BLaER1 (cell line): ENCODE measurements around the gene FAM3A.

Source experiments
- H3K27ac ChIP-seq: shearing (Covaris generic); formaldehyde crosslinking; 2 replicates; pipeline ENCODE4 v1.8.1; 2022
- H3K27me3 ChIP-seq: shearing (Covaris generic); formaldehyde crosslinking; 2 replicates; pipeline ENCODE4 v1.8.1; 2022
- H3K36me3 ChIP-seq: shearing (Covaris generic); formaldehyde crosslinking; 2 replicates; pipeline ENCODE4 v1.8.1; 2022
- H3K4me1 ChIP-seq: shearing (Covaris generic); formaldehyde crosslinking; 2 replicates; pipeline ENCODE4 v1.8.1; 2022
- H3K4me2 ChIP-seq: shearing (Covaris generic); formaldehyde crosslinking; 2 replicates; pipeline ENCODE4 v1.8.1; 2022
- H3K4me3 ChIP-seq: shearing (Covaris generic); formaldehyde crosslinking; 2 replicates; pipeline ENCODE4 v1.8.1; 2022
- H3K9ac ChIP-seq: shearing (Covaris generic); formaldehyde crosslinking; 2 replicates; pipeline ENCODE4 v1.8.1; 2022
- H3K9me3 ChIP-seq: shearing (Covaris generic); formaldehyde crosslinking; 2 replicates; pipeline ENCODE4 v1.8.1; 2022
- H4K20me1 ChIP-seq: shearing (Covaris generic); formaldehyde crosslinking; 2 replicates; pipeline ENCODE4 v1.8.1; 2022
- Cebpa-rat ChIP-seq: shearing (Covaris generic); IDR thresholded peaks from 2 replicates; pipeline ENCODE4 v1.8.1; 2022

The FAM3A gene

DNA sequence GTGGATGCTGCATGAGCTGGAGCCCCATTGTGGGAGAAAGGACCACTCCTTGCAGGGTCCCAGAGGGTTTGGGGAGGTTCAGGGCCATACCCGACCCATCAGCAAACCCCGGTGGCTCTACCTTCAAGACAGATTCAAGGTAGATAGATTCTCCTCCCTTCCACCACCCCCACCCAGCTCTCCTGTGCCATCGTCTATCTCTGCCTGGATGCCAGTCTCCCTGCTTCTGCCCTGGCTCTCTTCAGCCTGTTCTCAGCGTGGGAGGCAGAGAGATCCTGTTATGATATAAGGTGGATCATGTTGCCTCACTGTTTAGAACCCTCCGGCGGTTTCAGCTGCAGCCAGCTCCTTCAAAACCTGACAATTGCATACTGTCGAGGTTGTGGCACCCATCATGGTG is 42.3 kb downstream of the FAM3A start:
- Histone ChIP-seq H3K4me3 (no peak overlapping the region), H3K9me3 (peaks cover 11% of the 10 kb centered on the region; the same call in 1 of the 2 replicates), H3K4me1 (peaks cover 18% of the 10 kb centered on the region), H3K9ac (no peak overlapping the region), H4K20me1 (peaks cover 14% of the 10 kb centered on the region; the same call in 1 of the 2 replicates), H3K36me3 (peaks cover 49% of the 10 kb centered on the region), H3K27ac (no peak overlapping the region), H3K4me2 (no peak overlapping the region), H3K27me3 (peaks cover 5% of the 10 kb centered on the region; the same call in 1 of the 2 replicates)
- TF ChIP-seq Cebpa-rat = no peak

DNA sequence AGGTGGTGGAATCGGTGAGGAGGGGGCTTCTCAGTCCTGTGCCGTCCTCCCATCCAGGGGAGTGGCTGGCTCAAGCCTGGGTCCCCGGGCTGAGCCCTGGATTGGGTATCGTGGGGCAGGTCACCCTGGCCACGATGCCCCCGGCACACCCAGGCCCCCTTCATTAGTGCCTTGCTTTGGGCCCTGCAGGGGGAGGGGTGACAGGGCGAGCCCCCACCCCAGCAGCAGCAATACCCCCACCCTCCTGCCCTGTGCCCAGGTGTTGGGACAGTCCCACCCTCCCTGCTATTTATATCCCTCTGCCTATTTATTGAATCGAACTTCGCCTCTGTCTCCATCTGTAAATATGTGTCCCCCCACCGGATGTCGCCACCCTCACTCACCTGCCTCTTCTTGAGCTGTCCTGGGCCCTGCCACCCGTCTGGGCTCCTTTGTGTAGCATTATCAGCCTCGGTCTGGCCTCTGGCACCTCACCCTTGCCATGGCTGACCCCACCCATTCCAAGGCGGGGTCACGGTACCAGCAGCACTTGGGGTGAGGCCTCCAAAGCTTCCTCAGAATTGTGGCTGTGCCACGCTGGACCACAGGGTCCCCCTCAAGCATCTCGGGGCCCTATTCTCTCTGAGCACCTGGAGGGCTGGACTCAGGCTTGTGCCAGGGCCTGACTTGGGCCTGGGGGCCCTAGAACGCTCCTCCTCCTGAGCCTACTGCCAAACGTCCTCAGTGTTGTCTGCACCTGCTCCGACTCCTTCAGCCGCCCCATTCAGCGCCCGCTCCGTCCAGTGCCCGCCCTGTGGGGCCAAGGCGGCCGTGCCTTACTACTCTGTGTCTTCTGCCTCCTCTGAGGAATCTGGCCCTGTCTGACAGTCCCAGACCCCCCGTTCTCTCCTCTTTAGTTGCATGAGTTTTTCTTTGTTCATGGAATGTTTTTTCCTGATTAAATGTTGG is 43.1 kb downstream of the FAM3A start:
- H3K4me2 ChIP-seq = no peak overlapping the region

DNA sequence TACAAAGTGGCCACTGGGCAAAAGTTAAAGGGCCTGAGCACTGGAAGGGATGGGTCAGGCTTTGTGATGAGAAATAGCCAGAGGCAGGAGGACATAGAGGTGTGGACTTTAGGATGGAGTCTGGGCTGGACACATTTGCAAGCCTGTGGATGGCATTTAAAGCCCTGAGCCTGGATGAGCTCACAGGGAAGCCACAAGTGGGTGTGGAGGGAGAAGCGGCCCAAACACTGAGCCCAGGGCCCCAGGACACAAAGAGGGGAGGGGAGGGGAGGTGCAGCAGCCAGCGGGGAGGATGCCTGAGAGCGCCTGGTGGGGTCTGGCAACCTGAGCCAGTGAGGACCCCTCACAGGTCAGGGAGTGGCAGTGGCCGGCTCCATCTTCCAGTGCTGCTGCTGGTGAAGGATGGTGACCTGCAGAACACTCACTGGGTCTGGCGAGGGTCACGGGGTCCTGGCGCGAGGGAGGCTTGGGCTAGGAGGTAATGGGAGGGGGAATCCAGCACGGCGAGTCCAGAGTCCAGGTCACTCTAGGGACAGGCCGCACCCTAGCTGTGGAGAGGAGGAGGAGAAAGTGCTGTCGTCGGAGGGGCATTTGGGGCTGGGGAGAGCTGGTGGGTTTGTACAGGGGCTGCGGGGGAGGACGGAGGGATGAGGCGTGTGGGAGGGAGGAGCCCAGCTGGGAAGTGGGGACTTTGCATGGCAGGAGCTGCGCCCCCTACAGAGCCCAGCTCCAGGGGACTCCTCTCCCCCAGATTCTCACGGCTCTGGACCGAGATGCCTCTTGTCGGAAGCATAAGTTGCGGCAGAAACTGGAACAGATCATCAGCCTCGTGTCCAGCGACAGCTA is 44.0 kb downstream of the FAM3A start:
- peaks cover 63% of the 10 kb centered on the region for H3K36me3 ChIP-seq

More for the DNA sequence above, 43.1 kb downstream of the FAM3A start:
- Histone ChIP-seq H3K27ac (no peak overlapping the region), H3K4me1 (peaks cover 15% of the 10 kb centered on the region), H3K4me3 (no peak overlapping the region), H3K9ac (no peak overlapping the region), H3K9me3 (peaks cover 14% of the 10 kb centered on the region; the same call in 1 of the 2 replicates), H3K36me3 (peaks cover 56% of the 10 kb centered on the region), H4K20me1 (peaks cover 16% of the 10 kb centered on the region; the same call in 1 of the 2 replicates), H3K27me3 (peaks cover 5% of the 10 kb centered on the region; the same call in 1 of the 2 replicates)
- TF ChIP-seq Cebpa-rat = no peak

DNA sequence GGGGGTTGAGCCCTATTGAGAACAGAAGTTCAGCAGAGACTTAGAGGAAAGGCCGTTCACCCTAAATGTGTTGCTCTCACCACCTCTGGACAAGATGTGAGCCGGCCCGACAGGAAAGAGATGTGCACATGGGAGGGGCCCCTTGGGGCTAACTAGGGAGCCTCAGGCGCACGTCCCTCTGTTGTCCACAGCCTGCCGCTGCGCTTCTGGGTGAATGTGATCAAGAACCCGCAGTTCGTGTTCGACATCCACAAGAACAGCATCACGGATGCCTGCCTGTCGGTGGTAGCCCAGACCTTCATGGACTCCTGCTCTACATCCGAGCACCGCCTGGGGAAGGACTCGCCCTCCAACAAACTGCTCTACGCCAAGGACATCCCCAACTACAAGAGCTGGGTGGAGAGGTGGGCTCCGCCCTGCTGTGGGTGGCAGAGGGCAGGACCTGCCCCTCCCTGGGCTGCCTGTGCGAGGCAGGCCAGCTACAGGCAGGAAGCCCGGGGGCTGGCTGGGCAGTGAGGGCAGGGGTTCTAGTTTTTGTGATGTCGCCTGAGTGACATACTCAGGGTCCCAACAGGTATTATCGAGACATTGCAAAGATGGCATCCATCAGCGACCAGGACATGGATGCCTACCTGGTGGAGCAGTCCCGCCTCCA is 45.0 kb downstream of the FAM3A start:
- peaks cover 73% of the 10 kb centered on the region for H3K36me3 ChIP-seq
- H3K9me3 ChIP-seq = peaks cover 30% of the 10 kb centered on the region
- no peak overlapping the region for H3K4me2 ChIP-seq

More for the DNA sequence above, 44.0 kb downstream of the FAM3A start:
- H3K4me1 ChIP-seq = peaks cover 6% of the 10 kb centered on the region
- no peak overlapping the region for H3K27ac ChIP-seq
- no peak for TF ChIP-seq Cebpa-rat
- peaks cover 16% of the 10 kb centered on the region; the same call in 1 of the 2 replicates for H4K20me1 ChIP-seq
- no peak overlapping the region for H3K4me2 ChIP-seq
- no peak overlapping the region for H3K4me3 ChIP-seq
- no peak overlapping the region for H3K9ac ChIP-seq
- H3K27me3 ChIP-seq = peaks cover 5% of the 10 kb centered on the region; the same call in 1 of the 2 replicates
- peaks cover 20% of the 10 kb centered on the region; the same call in 1 of the 2 replicates for H3K9me3 ChIP-seq

DNA sequence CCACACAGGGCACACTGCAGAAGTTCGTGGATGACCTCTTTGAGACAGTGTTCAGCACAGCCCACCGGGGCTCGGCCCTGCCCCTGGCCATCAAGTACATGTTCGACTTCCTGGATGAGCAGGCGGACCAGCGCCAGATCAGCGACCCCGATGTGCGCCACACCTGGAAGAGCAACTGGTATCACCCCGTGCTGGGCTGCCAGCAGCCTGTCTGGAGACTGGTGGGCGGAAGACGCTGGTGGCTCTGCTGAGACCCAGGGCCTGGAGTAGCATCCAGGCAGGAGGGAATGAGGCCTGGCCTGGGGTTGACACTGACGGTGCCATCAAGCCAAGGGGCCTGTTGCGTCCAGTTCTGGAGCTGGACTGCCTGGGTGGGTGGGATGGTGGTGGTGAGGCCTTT is 45.6 kb downstream of the FAM3A start:
- H3K27ac ChIP-seq = no peak overlapping the region
- peaks cover 18% of the 10 kb centered on the region; the same call in 1 of the 2 replicates for H4K20me1 ChIP-seq
- no peaks in the 10 kb centered on the region for H3K4me1 ChIP-seq
- no peak overlapping the region for H3K4me2 ChIP-seq
- peaks cover 32% of the 10 kb centered on the region for H3K9me3 ChIP-seq
- no peak overlapping the region for H3K9ac ChIP-seq
- H3K36me3 ChIP-seq = peaks cover 79% of the 10 kb centered on the region
- TF ChIP-seq Cebpa-rat = no peak
- H3K4me3 ChIP-seq = no peak overlapping the region
- H3K27me3 ChIP-seq = no peaks in the 10 kb centered on the region; the same call in 1 of the 2 replicates

More for the DNA sequence above, 45.0 kb downstream of the FAM3A start:
- Histone ChIP-seq H4K20me1 (peaks cover 16% of the 10 kb centered on the region; the same call in 1 of the 2 replicates), H3K27ac (no peak overlapping the region), H3K4me3 (no peak overlapping the region), H3K4me1 (no peaks in the 10 kb centered on the region), H3K27me3 (no peaks in the 10 kb centered on the region; the same call in 1 of the 2 replicates), H3K9ac (no peak overlapping the region)
- TF ChIP-seq Cebpa-rat = no peak

DNA sequence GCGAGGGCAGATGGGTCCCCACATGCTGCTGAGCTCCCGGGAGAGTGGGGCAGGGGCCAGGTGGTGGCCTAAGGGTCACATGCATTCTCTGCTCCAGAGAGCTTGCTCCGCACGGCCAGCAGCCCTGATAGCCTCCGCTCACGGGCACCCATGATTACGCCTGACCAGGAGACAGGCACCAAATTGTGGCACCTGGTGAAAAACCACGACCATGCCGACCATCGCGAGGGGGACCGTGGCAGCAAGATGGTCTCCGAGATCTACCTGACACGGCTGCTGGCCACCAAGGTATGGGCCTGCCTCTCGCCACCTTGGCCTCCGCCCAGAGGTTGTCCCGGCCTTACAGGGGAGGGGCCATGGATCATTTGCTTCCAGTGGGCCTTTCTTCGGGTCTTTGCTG is 46.2 kb downstream of the FAM3A start:
- no peak overlapping the region for H3K9ac ChIP-seq
- peaks cover 85% of the 10 kb centered on the region for H3K36me3 ChIP-seq
- peaks cover 24% of the 10 kb centered on the region; the same call in 1 of the 2 replicates for H4K20me1 ChIP-seq
- no peak overlapping the region for H3K4me2 ChIP-seq
- H3K4me1 ChIP-seq = no peaks in the 10 kb centered on the region
- H3K4me3 ChIP-seq = no peak overlapping the region
- H3K9me3 ChIP-seq = peaks cover 32% of the 10 kb centered on the region
- no peak for TF ChIP-seq Cebpa-rat
- no peaks in the 10 kb centered on the region for H3K27me3 ChIP-seq
- H3K27ac ChIP-seq = no peak overlapping the region

DNA sequence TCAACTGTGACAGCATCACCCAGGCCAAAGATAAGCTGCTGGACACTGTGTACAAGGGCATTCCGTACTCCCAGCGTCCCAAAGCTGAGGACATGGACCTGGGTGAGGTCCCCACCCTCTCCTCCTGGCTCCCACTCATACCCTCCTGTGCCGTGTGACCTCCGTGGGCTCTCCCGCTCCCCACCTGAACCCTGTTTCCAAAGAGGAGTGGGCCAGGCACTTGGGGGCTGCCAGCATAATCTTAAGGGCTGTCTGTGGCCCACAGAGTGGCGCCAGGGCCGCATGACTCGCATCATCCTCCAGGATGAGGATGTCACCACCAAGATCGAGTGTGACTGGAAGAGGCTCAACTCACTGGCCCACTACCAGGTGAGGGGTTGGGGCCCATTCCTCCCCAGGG is 46.9 kb downstream of the FAM3A start:
- no peaks in the 10 kb centered on the region for H3K27me3 ChIP-seq
- H3K27ac ChIP-seq = no peak overlapping the region
- no peak overlapping the region for H3K4me3 ChIP-seq
- H3K9me3 ChIP-seq = peaks cover 33% of the 10 kb centered on the region
- H3K36me3 ChIP-seq = peaks cover 92% of the 10 kb centered on the region
- no peak overlapping the region for H3K4me2 ChIP-seq
- H3K4me1 ChIP-seq = no peaks in the 10 kb centered on the region
- H4K20me1 ChIP-seq = peaks cover 31% of the 10 kb centered on the region; the same call in 1 of the 2 replicates
- H3K9ac ChIP-seq = no peak overlapping the region
- no peak for TF ChIP-seq Cebpa-rat

DNA sequence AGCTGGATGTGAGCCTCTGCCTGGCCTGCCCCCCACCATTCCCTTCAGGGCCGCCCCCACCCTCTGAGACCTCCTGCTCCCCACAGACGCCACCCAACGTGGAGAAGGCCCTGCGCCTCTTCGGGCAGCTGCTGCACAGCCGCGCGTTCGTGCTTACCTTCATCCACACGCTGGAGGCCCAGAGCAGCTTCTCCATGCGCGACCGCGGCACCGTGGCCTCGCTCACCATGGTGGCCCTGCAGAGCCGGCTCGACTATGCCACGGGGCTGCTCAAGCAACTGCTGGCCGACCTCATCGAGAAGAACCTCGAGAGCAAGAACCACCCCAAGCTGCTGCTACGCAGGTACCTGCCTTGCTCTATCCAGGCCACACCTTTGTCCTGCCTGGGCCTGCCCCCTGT is 47.8 kb downstream of the FAM3A start:
- H3K27ac ChIP-seq = no peak overlapping the region
- H3K27me3 ChIP-seq = no peaks in the 10 kb centered on the region
- H3K9me3 ChIP-seq = peaks cover 36% of the 10 kb centered on the region
- H3K36me3 ChIP-seq = peaks cover 95% of the 10 kb centered on the region
- H3K4me3 ChIP-seq = no peak overlapping the region
- H4K20me1 ChIP-seq = peaks cover 30% of the 10 kb centered on the region; the same call in 1 of the 2 replicates
- no peak for TF ChIP-seq Cebpa-rat
- no peak overlapping the region for H3K9ac ChIP-seq
- H3K4me2 ChIP-seq = no peak overlapping the region
- no peaks in the 10 kb centered on the region for H3K4me1 ChIP-seq

DNA sequence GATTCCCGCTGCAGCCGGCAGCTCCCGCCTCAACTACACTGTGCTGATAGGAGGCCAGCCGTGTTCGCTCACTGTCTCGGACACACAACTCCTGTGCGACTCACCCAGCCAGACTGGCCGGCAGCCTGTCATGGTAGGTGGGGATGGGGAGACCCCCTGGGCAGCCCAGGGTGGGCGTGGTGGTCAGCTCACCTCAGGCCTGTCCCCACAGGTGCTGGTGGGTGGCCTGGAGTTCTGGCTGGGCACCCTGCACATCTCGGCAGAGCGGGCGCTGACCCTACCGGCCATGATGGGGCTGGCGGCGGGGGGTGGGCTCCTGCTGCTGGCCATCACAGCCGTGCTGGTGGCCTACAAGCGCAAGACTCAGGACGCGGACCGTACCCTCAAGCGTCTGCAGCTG is 48.5 kb downstream of the FAM3A start:
- Histone ChIP-seq H3K9ac (no peak overlapping the region), H3K36me3 (peaks cover 96% of the 10 kb centered on the region), H3K4me3 (no peak overlapping the region), H3K4me2 (no peak overlapping the region), H3K4me1 (no peaks in the 10 kb centered on the region), H3K27me3 (no peaks in the 10 kb centered on the region), H3K27ac (no peak overlapping the region), H3K9me3 (peaks cover 36% of the 10 kb centered on the region), H4K20me1 (peaks cover 32% of the 10 kb centered on the region)
- no peak for TF ChIP-seq Cebpa-rat
